Right lobe of liver (tissue), 4 donors: Measurements from ENCODE around the gene LILRB5.
"Not testable (repeated sequence)": the region's sequence is repeated elsewhere in the genome, so short reads cannot be mapped to it uniquely, and the experiment has no call there.

Source experiments
- CTCF ChIP-seq, 4 donors: fragments of 200-600 bp in 3 of 4; fragments of 450-650 bp in 1 of 4; IDR thresholded peaks; one replicate each; pipeline versions ENCODE4 v1.5.1 to v1.8.0; 2016 to 2022; ENCODE audit warnings: antibody characterized with exemption in 4 of 4, mild to moderate bottlenecking in 2 of 4
- POLR2A ChIP-seq: fragments of 450-650 bp; IDR thresholded peaks from one replicate; pipeline ENCODE4 v1.6.1; 2017; ENCODE audit warnings: antibody characterized with exemption, mild to moderate bottlenecking
- donor health status: DM: no; HTN: no; CAD: no.
- donor health status: DM: no; HTN: no; CAD: no.
- donor health status: DM: no; HTN: yes; CAD: no.

- not testable (repeated sequence) for TF ChIP-seq CTCF (IDR thresholded peaks at IDR 0.05); POLR2A
Observed at GRCh38 chr19:54214217-54214616, 42.9 kb downstream of the LILRB5 start.
